Activated CD4-positive, alpha-beta T cell treated with anti-CD3 and anti-CD28 coated beads, Interleukin-2, amount 50 U/mL, for 24 hours (primary cell): ENCODE results near the gene POM121L2.
A peak's percentile ranks its signal among the peaks of the same experiment; 100 is the strongest.

ENCODE experiments used
- DNase-seq, 2 donors: peaks; one replicate each; pipeline ENCODE4 v3.0.0-alpha.2; 2020; ENCODE audit warnings: low read depth in 1 of 2, low spot score in 1 of 2

The POM121L2 gene

GRCh38 chr6:27312146-27312949 is at the start of gene POM121L2:
Gene POM121L2, minus strand, starts transcription at chr6:27312273. Its CDS starts 103 bp downstream, at chr6:27312170.
- peak; percentile 38 to 51 for DNase-seq

- no peak for DNase-seq
These were observed 47.2 kb upstream of the POM121L2 start for GRCh38 chr6:27359231-27359630.

- DNase-seq = no peak
These were observed 46.7 kb upstream of the POM121L2 start for GRCh38 chr6:27358786-27359185.

GRCh38 chr6:27352850-27353249 is 40.8 kb upstream of the POM121L2 start:
- DNase-seq = no peak

- DNase-seq = no peak
These were observed 22.1 kb upstream of the POM121L2 start for GRCh38 chr6:27334141-27334540.

GRCh38 chr6:27333642-27334040 is 21.6 kb upstream of the POM121L2 start:
- DNase-seq = no peak

GRCh38 chr6:27332692-27333641 is 20.9 kb upstream of the POM121L2 start:
- peak in 1 of 2 donors; percentile 40 for DNase-seq

GRCh38 chr6:27327023-27327738 is 15.1 kb upstream of the POM121L2 start:
- no peak for DNase-seq

- DNase-seq = no peak
These were observed 9.8 kb upstream of the POM121L2 start for GRCh38 chr6:27321901-27322300.

- DNase-seq = no peak
These were observed 9.3 kb upstream of the POM121L2 start for GRCh38 chr6:27321370-27321769.

GRCh38 chr6:27318973-27319372 is 6.9 kb upstream of the POM121L2 start:
- DNase-seq = no peak

- no peak for DNase-seq
These were observed 2.0 kb upstream of the POM121L2 start for GRCh38 chr6:27314046-27314445.

- DNase-seq = no peak
These were observed 838 bp upstream of the POM121L2 start for GRCh38 chr6:27312950-27313271.

GRCh38 chr6:27311806-27312145 is 297 bp downstream of the POM121L2 start:
- DNase-seq = no peak

- DNase-seq = no peak
These were observed 8.3 kb downstream of the POM121L2 start for GRCh38 chr6:27303613-27304272.

- no peak for DNase-seq
These were observed 14.0 kb downstream of the POM121L2 start for GRCh38 chr6:27297857-27298730.

GRCh38 chr6:27297484-27297856 is 14.6 kb downstream of the POM121L2 start:
- no peak for DNase-seq

- DNase-seq = no peak
These were observed 15.8 kb downstream of the POM121L2 start for GRCh38 chr6:27296106-27296783.

- DNase-seq = no peak
These were observed 16.6 kb downstream of the POM121L2 start for GRCh38 chr6:27295301-27296079.
